HL-60/S4 treated with phorbol 12-myristate 13-acetate at 8.2 ng/mL for 4 days and 3 days (cell line): ENCODE measurements around the gene ADGRG3.

Experiments
- in situ Hi-C: fragments of 300-500 bp; cut with MboI; formaldehyde crosslinking; loops from 2 replicates; pipeline ENCODE4 v1.15.0; 2022; ENCODE audit warnings: low sequenced_read_pairs

Gene ADGRG3, protein sequence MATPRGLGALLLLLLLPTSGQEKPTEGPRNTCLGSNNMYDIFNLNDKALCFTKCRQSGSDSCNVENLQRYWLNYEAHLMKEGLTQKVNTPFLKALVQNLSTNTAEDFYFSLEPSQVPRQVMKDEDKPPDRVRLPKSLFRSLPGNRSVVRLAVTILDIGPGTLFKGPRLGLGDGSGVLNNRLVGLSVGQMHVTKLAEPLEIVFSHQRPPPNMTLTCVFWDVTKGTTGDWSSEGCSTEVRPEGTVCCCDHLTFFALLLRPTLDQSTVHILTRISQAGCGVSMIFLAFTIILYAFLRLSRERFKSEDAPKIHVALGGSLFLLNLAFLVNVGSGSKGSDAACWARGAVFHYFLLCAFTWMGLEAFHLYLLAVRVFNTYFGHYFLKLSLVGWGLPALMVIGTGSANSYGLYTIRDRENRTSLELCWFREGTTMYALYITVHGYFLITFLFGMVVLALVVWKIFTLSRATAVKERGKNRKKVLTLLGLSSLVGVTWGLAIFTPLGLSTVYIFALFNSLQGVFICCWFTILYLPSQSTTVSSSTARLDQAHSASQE

DNA sequence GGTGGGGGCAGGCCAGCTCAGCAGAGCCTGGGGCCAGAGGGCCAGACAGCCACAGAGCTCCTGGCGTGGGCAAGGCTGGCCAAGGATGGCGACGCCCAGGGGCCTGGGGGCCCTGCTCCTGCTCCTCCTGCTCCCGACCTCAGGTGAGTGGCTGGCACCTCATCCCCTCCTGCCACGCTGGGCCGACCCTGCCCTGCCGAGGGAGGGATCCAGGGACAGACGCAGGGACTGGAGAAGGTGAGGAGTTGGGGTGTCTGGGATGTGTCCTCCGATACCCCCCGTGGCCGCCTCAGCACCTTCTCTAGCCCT lies at the start of gene ADGRG3:
ADGRG3 (plus strand) TSS at position 44 of the 309 bp plus-strand sequence; CDS start at position 86, 42 bp downstream.
- in situ Hi-C loops, result no loop called here

DNA sequence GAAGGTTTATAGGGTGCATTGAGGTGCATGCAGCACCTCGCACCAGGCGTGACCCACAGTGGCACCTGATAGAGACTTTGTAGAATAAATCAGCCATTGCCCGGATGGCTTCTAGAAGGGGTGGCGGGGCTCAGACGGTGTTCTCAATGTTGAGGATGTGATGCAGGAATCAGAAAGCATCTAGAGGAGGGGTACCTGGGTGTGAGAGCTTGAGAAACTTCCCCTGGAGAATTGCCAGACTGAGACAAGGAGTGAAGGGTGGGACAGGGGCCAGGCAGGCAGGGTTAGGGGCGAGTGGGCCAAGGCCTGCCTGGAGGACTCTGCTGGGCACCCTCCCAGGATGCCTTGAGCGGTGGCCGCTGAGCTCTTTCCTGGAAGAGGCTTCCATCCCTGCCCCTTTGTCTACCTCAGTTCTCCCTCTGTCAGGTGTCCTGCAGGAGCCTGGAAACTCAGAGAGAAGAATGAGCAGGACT lies 48.9 kb upstream of the ADGRG3 start:
- in situ Hi-C loops, result no loop called here

DNA sequence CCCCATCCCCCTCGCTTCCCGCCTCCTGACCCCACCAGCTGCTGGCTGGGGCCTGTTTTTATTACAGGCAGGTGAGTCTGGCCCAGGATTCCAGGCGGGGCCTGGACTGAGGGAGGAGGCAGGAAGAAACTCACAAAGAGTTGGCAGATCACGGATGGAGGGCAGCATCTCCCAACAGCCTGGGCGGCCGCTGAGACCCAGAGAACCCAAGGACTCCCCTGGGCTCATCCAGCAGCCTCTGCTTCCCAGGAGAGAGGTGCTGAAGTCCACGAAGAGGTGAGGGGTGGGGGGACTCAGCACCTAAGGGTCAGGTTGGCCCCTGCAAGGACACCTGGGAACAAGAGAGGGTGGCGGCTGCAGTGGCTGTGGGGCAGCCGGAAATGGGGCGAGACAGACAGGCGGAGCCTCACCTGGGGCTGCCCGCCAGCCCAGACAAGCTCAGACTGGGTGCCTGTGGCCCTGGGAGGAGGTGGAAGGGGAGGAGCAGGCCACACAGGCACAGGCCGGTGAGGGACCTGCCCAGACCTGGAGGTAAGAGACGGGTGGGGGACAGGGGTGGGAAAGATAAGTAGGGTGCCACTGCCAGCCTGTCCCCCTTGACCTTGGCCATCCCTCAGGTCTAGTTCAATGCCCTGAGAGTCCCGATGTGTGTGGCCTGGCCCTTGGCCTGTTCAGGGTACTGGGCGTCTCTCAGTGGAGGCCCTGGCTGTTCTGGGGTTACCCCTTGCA lies 48.3 kb upstream of the ADGRG3 start:
- in situ Hi-C loops, result no loop called here

DNA sequence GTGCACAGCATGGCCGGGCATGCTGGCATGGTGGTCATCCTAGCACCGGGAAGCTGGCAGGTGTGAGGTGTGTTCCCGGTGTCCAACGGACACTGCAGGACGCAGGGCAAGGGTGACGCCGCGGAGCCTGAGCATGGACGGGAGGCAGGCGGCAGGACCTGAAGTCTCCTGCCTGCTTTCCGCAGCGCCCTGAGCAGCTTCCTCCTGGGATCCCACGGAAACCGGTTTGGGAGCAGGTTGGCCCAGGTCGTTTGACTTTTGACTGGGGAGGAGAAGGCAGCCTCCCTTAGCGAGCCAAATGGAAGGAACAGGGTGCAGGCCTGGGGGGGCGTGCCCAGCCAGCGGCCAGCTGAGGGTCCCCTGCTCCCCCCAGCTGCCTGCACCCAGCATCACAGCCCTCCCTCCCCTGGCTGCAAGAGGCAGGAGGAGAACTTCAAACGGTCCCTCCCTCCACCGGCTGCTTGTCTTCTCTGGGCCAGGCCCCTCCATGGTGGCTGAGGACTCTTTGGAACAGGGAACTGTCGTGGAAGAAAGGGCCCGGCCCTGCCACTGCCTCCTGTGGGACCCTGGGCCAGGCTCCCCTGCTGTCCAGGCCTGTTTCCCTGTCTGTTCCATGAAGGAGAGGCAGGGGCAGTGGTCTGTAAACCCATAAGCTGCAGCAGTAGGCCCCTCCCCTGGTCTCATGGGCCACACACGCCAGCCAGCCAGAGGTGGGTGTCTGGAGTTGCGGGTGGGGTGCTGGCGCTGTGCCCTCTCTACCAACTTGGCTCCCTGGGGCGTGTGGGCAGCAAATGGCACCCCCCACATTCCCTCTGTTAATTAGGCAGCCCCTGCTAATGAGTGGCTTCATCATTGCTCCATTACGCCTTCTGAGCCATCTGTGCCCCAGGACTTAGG lies 47.5 kb upstream of the ADGRG3 start:
- in situ Hi-C loops, result no loop called here

DNA sequence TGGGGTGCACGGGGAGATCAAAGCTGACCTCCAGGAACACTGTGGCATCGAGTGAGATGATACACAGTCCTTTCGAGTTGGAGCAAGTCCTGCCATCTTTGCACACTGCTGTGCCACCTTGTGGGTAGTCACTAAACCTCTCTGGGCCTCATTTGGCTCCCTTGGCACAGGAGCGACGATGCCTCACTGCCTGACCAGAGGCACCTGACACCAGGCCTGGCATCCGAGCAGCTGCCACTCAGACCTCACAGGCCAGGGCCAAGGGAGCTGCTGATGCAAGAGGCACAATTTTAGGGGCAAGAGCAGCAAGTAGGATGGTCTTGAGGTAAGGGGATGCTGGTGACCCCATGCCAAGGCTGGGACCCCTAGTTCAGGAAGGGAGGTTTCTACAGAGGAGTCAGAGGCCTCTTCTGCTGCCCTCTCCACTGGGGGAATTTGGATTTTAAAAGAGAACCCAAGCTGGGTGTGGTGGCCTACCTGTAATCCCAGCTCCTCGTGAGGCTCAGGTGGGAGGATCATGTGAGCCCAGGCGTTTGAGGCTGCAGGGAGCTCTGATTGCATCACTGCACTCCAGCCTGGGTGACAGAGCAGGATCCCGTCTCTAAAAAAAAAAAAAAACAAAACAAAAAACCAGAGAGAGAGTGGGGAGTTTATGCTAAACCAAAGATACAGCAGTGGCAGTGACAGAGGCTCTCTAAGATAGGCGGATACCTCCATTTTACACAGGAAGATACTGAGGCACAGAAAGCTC lies 46.4 kb upstream of the ADGRG3 start:
- in situ Hi-C loops, result no loop called here

DNA sequence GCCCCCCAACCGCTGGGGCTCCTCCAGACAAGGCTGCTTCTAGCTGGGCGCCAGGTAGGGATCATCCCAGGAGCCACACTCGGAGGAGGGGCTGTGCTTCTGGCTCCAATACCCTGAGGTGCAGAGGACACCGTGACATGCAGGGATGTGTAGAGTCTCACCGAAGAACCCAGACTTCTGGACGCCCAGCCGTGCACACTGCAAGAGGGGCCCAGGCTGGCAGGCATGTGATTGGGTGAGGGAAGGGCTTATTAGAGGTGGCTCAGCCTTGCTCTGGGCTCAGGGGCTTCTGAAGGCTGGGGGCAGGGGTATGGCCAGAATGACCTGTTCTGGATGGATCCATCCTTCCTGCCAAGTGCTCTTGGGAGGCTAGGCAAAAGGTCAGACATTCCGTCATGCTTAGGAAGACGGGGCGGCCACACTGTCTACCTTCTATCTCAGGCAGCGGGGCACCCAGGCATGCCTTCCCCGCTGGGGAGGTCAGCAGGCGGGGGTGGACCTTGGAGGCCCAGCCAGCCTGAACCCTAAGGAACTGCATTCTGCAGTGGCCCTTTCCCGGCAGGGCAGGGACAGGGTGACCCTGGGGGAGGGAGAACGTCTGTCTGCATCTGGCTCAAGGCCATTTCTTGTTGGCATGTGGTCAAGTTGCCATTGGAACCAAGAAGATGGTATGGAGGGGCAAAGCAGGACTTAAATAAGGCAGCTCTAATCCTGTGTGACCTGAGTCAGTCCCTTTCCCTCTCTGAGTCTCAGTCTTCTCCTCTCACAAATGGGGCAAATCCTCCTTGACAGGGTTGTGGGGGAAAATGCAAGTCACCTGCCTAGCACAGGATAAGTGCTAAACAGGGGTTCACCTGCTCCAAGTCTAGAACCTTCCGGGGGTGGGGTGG lies 45.5 kb upstream of the ADGRG3 start:
- in situ Hi-C loops, result no loop called here

DNA sequence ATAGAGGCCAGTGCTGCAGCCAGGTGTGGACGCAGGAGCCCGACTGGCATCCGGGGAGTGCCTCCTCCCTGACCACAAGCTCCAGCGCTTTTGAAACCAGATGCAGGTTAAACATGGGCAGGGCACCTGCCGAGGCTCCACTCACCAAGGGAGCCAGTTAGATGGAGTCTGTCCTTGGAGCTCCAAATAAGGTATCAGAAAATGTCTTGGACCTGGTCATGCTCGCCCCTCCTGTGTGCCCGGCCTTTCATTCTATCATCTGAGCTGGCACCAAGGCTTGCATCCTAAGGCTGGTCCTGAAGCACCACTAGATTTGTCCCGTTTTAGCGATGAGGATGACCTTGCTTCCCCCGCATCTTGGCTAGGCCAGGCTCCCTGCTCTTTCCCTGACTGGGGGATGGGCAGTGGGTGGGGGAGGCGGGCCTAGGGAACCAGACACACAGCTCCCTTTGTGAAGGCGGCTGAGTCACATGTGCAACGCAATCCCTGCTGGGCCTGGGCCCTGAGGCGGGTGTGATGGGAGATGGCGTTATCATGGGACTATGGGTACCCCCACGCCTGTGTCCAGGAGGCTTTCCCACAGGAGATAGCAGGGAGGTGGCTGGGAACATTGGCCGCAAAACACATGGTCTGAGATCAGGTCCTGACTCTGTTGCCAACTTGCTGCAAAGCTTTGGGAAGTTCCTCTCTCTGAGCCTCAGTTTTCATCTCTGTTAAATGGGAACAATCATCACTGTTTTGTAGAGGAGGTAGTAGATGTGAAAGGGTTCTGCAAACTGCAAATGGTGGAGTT lies 44.7 kb upstream of the ADGRG3 start:
- in situ Hi-C loops, result no loop called here

DNA sequence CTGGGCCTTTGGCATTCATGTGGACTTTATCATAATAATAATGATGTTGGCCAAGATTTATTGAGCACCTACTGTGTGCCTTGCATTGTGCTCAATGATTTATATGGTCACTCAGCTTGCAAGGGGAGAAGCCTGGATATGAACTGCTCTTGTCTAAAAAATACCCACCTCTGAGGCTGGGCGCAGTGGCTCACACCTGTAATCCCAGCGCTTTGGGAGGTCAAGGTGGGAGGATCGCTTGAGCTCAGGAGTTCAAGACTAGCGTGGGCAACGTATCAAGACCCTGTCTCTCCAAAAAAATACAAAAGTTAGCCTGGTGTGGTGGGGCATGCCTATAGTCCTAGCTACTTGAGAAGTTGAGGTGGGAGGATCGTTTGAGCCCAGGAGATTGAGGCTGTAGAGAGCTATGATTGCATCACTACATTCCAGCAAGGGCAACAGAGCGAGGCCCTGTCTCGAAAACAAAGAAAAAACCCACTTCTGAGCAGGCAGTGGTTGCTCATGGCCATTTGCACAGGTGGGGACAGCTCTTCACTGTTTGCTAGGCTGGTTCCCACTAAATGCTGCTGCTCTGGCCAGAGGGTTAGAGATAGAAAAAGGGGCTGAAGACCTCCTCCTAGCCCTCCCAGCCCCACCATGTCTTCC lies 43.9 kb upstream of the ADGRG3 start:
- in situ Hi-C loops, result no loop called here

DNA sequence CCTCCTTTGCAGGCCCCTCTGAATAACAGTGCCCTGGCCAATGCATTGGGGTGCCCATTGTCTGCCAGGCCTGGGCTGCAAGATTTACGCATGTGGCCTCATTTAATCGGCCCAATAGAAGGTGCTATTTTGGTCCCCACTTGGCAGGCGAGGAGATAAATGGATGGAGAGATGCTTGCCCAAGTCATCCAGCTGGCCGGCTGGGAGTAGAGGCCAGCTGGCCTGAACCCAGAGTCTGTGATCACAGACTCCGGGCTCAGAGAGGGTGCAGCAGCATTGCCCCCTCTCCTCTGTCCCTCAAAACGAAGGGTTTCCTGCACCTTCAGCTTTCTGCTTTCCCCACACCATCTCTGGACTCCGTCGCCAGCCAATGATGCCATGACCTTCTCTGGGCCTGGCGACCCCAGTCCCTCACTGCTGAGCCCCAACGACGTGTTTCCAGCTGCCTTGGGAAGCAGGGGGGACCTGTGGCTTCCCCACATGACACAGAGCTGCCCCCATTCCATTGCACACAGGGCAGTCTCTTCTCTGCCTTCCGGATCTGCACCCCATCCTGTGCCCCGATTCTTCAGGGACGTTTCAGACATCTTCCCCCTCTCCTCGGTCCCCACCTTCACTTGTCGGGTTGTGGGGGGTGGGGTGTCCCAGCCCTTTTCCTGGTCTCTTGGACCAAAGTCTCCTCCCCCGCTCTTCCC lies 43.2 kb upstream of the ADGRG3 start:
- in situ Hi-C loops, result no loop called here

DNA sequence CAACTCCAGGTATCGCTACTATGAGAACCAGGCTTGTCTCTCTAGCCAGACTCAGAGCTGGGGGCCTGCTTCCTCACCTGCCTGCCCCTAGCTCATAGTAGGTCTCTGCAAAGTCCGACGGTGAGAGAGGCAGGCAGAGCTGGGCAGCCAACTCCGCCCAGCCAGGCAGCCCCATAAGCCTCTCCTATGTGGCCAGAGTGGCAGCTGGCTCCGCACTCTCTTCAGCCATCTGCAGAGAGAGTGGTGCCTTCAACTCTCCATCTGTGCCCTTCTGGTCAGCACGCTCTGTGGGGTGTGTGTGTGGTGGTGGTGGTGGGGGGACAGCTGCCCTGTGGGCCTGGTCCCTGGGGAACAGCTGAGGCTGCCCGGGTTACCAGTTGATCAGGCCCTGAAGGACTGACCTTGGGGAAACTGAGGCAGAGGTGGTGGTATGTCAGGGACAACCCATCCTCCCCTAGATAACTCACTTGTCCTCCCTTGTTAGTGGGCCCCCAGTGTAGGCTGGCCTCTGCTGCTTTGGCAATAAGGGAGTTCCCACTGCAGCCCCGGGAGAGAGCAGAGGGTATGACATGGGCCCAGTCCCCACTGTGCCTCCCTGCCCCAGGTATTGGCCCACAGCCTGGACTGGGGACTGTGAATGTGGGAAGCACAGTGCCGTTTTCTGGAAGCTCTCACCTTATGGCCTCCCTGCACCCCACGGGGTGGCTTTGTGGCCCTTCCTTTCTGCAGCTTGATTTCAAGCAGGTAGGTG lies 41.5 kb upstream of the ADGRG3 start:
- in situ Hi-C loops, result no loop called here

DNA sequence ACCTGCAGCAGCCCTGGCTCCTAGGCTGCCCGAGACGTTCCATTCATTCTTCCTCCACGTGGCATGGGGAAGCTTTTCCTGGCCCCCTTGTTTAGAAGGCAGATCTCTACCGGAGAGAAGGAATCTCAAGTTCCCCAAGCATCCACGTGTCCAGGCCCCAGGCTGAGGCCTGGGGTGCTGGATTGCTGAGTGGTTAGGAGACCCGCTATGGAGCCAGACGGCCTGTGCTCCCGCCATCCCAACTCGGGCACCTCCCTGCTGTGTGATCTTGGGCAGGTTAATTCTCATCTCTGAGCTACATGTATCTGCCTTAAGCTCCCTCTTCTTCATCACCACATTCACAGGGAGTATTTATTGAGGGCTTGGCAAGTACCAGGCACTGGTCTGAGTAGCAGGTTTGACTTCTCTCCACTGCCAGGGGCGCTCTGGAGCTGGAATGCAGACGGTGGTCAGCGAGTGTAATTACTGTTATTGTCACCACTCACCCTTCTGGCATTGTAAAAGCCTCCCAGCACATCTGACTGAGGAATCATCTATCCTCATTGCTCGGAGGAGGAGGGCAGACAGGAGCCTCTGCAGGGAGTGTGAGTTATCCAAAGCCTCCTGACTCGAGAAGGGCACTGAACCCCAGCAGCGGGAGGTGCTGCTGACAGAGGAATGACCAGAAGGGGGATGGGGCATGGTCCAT lies 40.8 kb upstream of the ADGRG3 start:
- in situ Hi-C loops, result no loop called here

DNA sequence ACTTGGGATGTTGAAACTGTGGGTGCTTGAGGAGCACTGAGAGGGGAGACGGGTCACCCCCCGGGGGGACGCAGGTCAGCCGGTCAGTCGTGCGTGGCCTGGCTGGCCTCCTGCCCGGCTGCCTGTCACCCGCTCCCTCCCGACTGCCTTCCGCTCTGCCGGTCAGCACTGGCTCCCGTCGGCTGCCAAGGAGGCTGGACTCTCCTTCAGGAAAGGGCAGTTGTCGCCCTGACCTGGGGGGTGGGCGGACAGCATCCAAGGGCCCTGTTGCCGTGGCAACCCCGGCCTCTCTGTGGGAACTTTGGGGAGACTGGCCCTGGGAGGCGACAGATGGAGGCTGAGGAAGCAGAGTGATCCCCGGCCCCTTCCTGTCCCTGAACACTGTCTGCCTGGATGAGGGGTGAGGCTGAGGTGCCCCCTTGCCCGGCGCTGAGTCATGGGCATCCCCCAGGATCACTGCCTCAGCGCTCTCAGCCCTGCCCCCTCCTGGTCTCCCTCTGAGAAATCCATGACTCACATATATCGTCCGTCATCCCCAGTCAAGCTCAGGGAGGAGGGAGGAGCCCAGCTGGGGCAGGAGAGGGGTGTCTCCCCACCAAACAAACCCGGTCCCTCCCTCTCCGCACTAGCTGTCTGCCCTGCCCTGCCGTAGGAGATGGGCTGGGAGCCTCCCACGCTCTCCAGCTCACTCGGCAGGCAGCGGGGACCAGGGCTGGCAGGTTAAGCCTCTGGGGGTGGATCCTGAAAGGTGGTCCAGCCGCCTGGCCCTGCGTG lies 39.9 kb upstream of the ADGRG3 start, which contains the start of gene ADGRG1:
ADGRG1 (plus strand) TSS at position 623 of the 774 bp plus-strand sequence. CDS start 21,658 bp downstream, outside the sequence.
- in situ Hi-C loops, result no loop called here

DNA sequence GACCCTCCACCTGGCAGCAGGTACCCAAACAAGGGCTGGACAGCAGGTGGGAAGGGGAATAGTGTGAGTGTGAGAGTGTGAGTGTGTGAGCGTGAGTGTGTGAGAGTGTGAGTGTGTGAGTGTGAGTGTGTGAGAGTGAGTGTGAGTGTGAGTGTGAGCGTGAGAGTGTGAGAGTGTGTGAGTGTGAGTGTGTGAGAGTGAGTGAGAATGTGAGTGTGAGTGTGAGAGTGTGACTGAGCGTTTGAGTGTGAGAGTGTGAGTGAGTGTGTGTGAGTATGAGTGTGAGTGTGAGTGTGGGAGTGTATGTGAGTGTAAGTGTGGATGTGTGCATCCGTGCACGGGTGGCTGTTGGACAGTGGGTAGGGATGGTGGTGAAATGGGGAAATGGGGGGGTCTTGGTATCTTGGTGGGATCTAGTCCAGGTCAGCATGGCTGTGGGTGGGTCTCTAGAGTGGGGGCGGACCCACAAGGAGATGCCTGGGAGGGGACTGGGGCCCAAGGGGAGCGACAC lies 39.3 kb upstream of the ADGRG3 start:
- in situ Hi-C loops, result no loop called here

DNA sequence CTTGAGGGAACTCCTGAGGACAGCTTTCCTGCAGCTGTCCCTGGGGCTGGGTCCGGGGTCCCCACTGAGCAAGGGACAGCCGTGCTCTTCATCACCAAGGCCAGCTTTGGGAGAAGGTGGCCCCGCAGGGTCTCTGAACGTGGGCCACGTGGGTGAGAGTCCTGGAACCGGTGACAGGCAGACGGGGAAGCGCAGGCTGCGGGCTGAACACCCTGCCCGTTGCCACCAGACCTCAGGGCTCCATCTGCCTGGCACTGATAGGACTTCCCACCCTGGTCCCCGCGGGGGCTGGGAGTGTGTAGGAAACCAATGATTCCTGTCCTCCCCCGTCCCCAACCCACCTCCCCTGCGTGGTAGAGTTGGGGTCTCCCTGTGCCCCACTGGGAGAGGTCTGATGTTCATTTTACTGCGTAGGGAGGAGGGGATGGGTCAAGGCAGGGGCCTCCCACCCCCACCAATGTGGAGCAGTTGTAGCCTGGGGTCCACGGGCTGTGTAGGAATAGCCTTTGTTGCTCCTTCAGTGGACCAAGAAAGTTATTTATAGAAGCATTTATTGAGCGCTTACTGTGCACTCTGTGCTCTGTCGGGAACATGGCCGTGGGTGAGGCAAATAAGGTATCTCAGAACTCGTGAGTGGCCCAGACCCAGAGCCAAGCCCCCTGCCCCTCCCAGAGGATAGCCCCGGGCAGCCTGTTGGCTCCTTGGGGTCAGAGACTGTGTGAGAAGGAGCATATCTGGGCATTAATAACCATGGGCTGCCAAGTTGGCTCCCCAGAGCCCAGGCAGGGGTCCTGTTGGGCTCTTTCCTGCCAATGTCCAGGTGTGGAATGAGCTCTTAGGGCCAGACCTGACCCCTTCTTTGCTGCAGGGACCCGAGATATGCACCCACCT lies 38.3 kb upstream of the ADGRG3 start:
- in situ Hi-C loops, result no loop called here
